Prostate gland (tissue), 2 donors: ENCODE results near the gene SLC12A8. TPM values are rescaled to one million over a fixed set of nuclear protein-coding genes. Genes with fewer than 3 reads are reported as not detected.

Source experiments
- DNase-seq: peaks from one replicate; pipeline ENCODE4 v3.0.0-alpha.2; 2019; ENCODE audit warnings: low spot score
- H3K27ac ChIP-seq, 2 donors: fragments of 200-600 bp; sonication (generic); 2 replicates each; pipeline ENCODE4 v1.5.1; 2017 to 2019
- H3K27me3 ChIP-seq: fragments of 200-600 bp; sonication (generic); replicated peaks from 2 replicates; pipeline ENCODE4 v1.5.1; 2019; ENCODE audit not compliant: insufficient read depth
- H3K36me3 ChIP-seq, 2 donors: fragments of 200-600 bp; sonication (generic); 1 replicate in 1 of 2; 2 replicates in 1 of 2; pipeline versions ENCODE4 v1.5.1 to v1.8.1; 2017 to 2019
- H3K4me1 ChIP-seq: fragments of 200-600 bp; sonication (generic); replicated peaks from 2 replicates; pipeline ENCODE4 v1.5.1; 2019
- H3K4me3 ChIP-seq, 2 donors: fragments of 200-600 bp; sonication (generic); 2 replicates each; pipeline ENCODE4 v1.5.1; 2017 to 2019
- H3K9me3 ChIP-seq: fragments of 200-600 bp; sonication (generic); 2 replicates; pipeline ENCODE4 v1.5.1; 2017
- POLR2A ChIP-seq: fragments of 450-650 bp; IDR thresholded peaks from one replicate; pipeline ENCODE4 v1.6.1; 2016; ENCODE audit warnings: antibody characterized with exemption, mild to moderate bottlenecking
- POLR2AphosphoS5 ChIP-seq: sonication (generic); formaldehyde crosslinking; IDR thresholded peaks from one replicate; pipeline ENCODE4 v1.6.1; 2017; ENCODE audit warnings: antibody characterized with exemption
- WGBS: methylation state at CpG from one replicate; pipeline ENCODE4 v1.1.5; 2018; 5-methylcytosine and 5-hydroxymethylcytosine counted together
- intact Hi-C: fragments of 100-400 bp; cut with DNase I; formaldehyde crosslinking; loops from one replicate; pipeline ENCODE4 v1.14.2; 2022
- total RNA-seq, 2 donors: library from RNA; depleted of rRNA; stranded (reverse); fragments of >200 nt; gene quantifications; one replicate each; pipeline ENCODE4 v1.1.0, GENCODE V29; 2016
- TF ChIP-seq, protein P1 (sequence below), 4 experiments: fragments of 200-600 bp in 2 of 4; fragments of 450-650 bp in 2 of 4; sonication (generic) in 2 of 4; IDR thresholded peaks; 1 replicate in 3 of 4; 2 replicates in 1 of 4; pipeline ENCODE4 v1.5.1; 2016 to 2019; ENCODE audit warnings: antibody characterized with exemption in 4 of 4, mild to moderate bottlenecking in 2 of 4, moderate library complexity in 2 of 4

SLC12A8 gene
- total RNA-seq, 2 donors from 2014 or later: 6.5 to 16.4 TPM

DNA sequence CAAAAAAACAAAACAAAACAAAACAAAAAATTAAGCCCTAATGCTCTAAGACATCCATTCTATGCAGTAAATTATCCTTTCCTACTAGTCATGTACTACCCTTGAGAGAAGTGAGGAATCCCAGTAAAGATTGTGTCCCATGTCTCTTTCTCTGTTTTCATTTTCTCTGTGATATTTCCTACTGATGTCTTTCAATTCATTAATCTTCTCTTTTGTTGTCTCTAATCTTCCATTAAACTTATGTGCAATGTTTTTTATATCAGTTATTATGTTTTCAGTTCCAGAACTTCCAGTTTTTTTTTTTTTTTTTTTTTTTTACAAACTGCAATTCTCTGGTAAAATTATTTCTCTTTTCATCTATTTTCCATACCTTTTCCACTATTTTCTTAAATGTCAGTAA lies 44.1 kb upstream of the SLC12A8 start:
- no peak for DNase-seq
- H3K4me1 ChIP-seq: no peaks in the 10 kb centered on the region
- intact Hi-C loops: no loop called here
- no peaks in the 10 kb centered on the region for H3K27me3 ChIP-seq
- no peak overlapping the region for H3K4me3 ChIP-seq
- no peak overlapping the region for H3K27ac ChIP-seq
- H3K36me3 ChIP-seq: no peaks in the 10 kb centered on the region
- TF ChIP-seq, protein P1, sequence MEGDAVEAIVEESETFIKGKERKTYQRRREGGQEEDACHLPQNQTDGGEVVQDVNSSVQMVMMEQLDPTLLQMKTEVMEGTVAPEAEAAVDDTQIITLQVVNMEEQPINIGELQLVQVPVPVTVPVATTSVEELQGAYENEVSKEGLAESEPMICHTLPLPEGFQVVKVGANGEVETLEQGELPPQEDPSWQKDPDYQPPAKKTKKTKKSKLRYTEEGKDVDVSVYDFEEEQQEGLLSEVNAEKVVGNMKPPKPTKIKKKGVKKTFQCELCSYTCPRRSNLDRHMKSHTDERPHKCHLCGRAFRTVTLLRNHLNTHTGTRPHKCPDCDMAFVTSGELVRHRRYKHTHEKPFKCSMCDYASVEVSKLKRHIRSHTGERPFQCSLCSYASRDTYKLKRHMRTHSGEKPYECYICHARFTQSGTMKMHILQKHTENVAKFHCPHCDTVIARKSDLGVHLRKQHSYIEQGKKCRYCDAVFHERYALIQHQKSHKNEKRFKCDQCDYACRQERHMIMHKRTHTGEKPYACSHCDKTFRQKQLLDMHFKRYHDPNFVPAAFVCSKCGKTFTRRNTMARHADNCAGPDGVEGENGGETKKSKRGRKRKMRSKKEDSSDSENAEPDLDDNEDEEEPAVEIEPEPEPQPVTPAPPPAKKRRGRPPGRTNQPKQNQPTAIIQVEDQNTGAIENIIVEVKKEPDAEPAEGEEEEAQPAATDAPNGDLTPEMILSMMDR (IDR thresholded peaks at IDR 0.05): no peak
- no peak for TF ChIP-seq POLR2A
- no peak for TF ChIP-seq POLR2AphosphoS5
- H3K9me3 ChIP-seq: no peaks in the 10 kb centered on the region

DNA sequence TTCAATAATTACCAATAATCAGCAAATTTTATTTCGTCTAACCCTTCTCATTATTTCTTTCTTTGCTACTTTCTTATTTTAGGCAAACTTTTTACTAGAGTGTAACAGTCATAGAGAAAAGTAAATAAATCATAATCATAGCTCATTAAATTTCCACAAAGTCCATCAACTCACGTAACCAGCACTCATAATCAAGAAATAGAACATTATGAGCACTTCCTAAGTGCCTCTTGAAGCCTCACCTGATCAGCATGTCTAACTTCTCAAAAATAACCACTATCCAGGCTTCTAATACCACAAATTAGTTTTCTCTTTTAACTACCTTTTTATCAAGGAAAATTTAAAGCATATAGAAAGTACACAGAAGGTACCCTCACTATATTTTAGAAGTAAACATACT lies 38.4 kb upstream of the SLC12A8 start:
- Histone ChIP-seq H3K9me3 (no peaks in the 10 kb centered on the region), H3K4me3 (no peak overlapping the region), H3K27me3 (no peaks in the 10 kb centered on the region), H3K36me3 (no peaks in the 10 kb centered on the region), H3K27ac (no peak overlapping the region), H3K4me1 (no peaks in the 10 kb centered on the region)
- no peak for TF ChIP-seq POLR2A
- WGBS: 67% methylated on average over 2 of the region's 2 CpGs
- no peak for DNase-seq
- intact Hi-C loops: no loop called here

DNA sequence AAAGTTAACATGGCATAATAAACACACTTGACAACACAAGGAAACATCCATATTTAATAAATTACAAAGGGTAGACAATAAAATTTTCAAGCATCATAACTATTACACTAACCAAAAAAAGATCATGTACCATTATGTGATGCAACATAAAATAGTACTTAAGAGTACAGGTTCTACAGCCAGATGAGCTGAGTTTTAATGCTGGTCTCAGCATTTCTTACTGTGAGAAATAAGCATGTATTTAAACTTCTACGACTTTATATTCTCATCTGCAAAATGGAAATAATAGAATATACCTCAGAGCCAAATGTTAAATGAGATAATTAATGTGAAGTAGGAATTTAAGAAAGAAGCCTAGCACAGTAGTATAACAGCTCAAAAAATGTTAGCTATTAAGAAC lies 33.7 kb upstream of the SLC12A8 start:
- H3K36me3 ChIP-seq: no peaks in the 10 kb centered on the region
- TF ChIP-seq POLR2AphosphoS5: no peak
- no peak for TF ChIP-seq POLR2A
- TF ChIP-seq, protein P1 (IDR thresholded peaks at IDR 0.05): no peak
- H3K27ac ChIP-seq: no peak overlapping the region
- intact Hi-C loops: no loop called here
- H3K4me1 ChIP-seq: no peaks in the 10 kb centered on the region
- no peak for DNase-seq
- no peaks in the 10 kb centered on the region for H3K27me3 ChIP-seq
- H3K4me3 ChIP-seq: no peak overlapping the region
- H3K9me3 ChIP-seq: no peaks in the 10 kb centered on the region
- WGBS: 100% methylated on average over 1 of the region's 1 CpG

DNA sequence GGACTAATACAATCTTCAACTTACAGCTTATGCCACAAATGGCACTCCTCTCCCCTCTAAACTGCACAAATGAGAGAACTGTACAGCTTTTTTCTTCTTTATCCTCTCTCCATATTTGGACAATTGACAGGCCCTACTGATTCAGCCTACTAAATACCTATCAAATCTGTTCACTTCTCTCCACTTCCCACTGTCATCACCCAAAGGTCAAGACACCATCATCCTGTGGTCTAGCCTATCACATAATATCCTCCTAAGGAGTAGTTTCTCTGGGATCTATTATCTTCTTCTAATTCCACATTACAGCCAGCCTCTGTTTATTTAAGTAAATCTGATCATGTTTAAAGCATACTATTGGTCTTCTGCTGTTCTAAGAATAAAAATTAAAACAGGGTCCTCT lies 33.0 kb upstream of the SLC12A8 start:
- TF ChIP-seq, protein P1 (IDR thresholded peaks at IDR 0.05): no peak
- TF ChIP-seq POLR2A (no peak), POLR2AphosphoS5 (no peak)
- H3K27ac ChIP-seq: no peak overlapping the region

DNA sequence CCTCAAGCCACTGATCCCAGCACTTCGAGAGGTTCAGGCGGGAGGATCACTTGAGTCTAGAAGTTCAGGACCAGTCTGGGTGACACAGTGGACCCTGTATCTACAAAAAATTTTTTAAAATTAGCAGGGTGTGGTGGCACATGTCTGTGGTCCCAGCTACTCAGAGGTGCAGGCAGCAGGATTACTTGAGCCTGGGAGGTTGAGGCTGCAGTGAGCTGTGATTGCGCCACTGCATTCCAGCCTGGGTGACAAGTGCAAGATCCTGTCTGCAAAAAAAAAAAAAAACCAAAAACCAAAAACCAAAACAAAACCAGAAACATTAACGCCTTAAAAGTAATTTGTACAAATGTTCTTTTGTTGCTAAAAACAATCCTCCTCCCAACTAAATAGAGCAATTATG lies 27.9 kb upstream of the SLC12A8 start:
- no peak overlapping the region for H3K4me3 ChIP-seq
- H3K9me3 ChIP-seq: no peaks in the 10 kb centered on the region
- no peaks in the 10 kb centered on the region for H3K4me1 ChIP-seq
- no peak overlapping the region for H3K27ac ChIP-seq
- DNase-seq: no peak
- no peaks in the 10 kb centered on the region for H3K36me3 ChIP-seq
- WGBS: 91% methylated on average over 4 of the region's 4 CpGs
- intact Hi-C loops: no loop called here
- H3K27me3 ChIP-seq: no peaks in the 10 kb centered on the region
- TF ChIP-seq POLR2AphosphoS5: no peak

More for the DNA sequence above, 33.0 kb upstream of the SLC12A8 start:
- Histone ChIP-seq H3K4me3 (no peak overlapping the region), H3K4me1 (no peaks in the 10 kb centered on the region), H3K9me3 (no peaks in the 10 kb centered on the region), H3K36me3 (no peaks in the 10 kb centered on the region), H3K27me3 (no peaks in the 10 kb centered on the region)
- no peak for DNase-seq
- intact Hi-C loops: no loop called here

DNA sequence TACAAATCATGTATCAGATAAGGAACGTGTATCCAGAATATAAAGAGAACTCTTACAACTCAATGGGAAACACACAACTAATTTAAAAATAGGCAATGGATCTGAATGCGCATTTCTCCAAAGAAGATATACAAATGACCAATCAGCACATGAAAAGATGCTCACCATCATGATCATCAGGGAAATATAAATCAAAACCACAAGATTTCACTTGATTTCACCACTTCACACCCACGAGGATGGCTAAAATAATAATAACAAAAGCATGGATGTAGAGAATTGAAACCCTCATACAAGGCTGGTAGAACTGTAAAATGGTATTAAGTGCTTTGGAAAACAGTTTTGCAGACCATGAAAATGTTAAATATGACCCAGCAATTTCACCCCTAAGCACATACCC lies 26.7 kb upstream of the SLC12A8 start:
- no peak overlapping the region for H3K27ac ChIP-seq
- no peaks in the 10 kb centered on the region for H3K27me3 ChIP-seq
- no peaks in the 10 kb centered on the region for H3K9me3 ChIP-seq
- no peaks in the 10 kb centered on the region for H3K4me1 ChIP-seq
- DNase-seq: no peak
- H3K4me3 ChIP-seq: no peak overlapping the region
- no peaks in the 10 kb centered on the region for H3K36me3 ChIP-seq
- WGBS: 60% methylated on average over 3 of the region's 3 CpGs
- intact Hi-C loops: no loop called here
- TF ChIP-seq POLR2AphosphoS5 (no peak), POLR2A (no peak)
- TF ChIP-seq, protein P1 (IDR thresholded peaks at IDR 0.05): no peak
